CD14-positive monocyte (primary cell): ENCODE results near the gene ZWILCH. TPM values are rescaled to one million over a fixed set of nuclear protein-coding genes. Genes with fewer than 3 reads are reported as not detected.
"Not testable (repeated sequence)": the region's sequence is repeated elsewhere in the genome, so short reads cannot be mapped to it uniquely, and the experiment has no call there.

Experiments
- DNase-seq, 3 donors: peaks; one replicate each; pipeline ENCODE4 v3.0.0-alpha.2; 2011 to 2022
- H2AFZ ChIP-seq: 2 replicates; pipeline ENCODE4 v1.6.0; 2012; ENCODE audit warnings: mild to moderate bottlenecking, low read depth, low read length, inconsistent platforms; ENCODE audit not compliant: insufficient read depth, poor library complexity, severe bottlenecking
- H3K27ac ChIP-seq, 2 donors: 1 replicate in 1 of 2; 2 replicates in 1 of 2; pipeline ENCODE4 v1.5.1; 2012 to 2013; ENCODE audit warnings: low read length in 2 of 2, control low read depth in 1 of 2, inconsistent platforms in 1 of 2, low read depth in 1 of 2, mild to moderate bottlenecking in 1 of 2
- H3K27me3 ChIP-seq, 2 donors: one replicate each; pipeline versions ENCODE4 v1.6.0 to v1.6.1; 2011 to 2013; ENCODE audit warnings: low read length in 2 of 2; ENCODE audit not compliant: control insufficient read depth in 2 of 2, insufficient read depth in 2 of 2
- H3K36me3 ChIP-seq, 2 donors: replicated peaks in 1 of 2; 1 replicate in 1 of 2; 2 replicates in 1 of 2; pipeline versions ENCODE4 v1.5.1 to v1.6.1; 2012 to 2013; ENCODE audit warnings: low read length in 2 of 2, control low read depth in 1 of 2, inconsistent platforms in 1 of 2, mild to moderate bottlenecking in 1 of 2; ENCODE audit not compliant: insufficient read depth in 2 of 2, control insufficient read depth in 1 of 2
- H3K4me1 ChIP-seq, 2 donors: 1 replicate in 1 of 2; 2 replicates in 1 of 2; pipeline versions ENCODE4 v1.5.1 to v1.6.1; 2012 to 2013; ENCODE audit warnings: low read length in 2 of 2, control low read depth in 1 of 2, inconsistent platforms in 1 of 2, mild to moderate bottlenecking in 1 of 2, moderate library complexity in 1 of 2; ENCODE audit not compliant: insufficient read depth in 2 of 2, control insufficient read depth in 1 of 2
- H3K4me2 ChIP-seq: replicated peaks from 2 replicates; pipeline ENCODE3; 2012; ENCODE audit warnings: low read length, moderate library complexity, mild to moderate bottlenecking; ENCODE audit not compliant: poor library complexity, severe bottlenecking; ENCODE audit errors: extremely low read depth
- H3K4me3 ChIP-seq, 3 experiments: fragments of 200-600 bp in 1 of 3; sonication (generic) in 1 of 3; replicated peaks in 1 of 3; 1 replicate in 2 of 3; 2 replicates in 1 of 3; pipeline ENCODE4 v1.5.1; 2011 to 2013; ENCODE audit warnings: low read length in 3 of 3, mild to moderate bottlenecking in 3 of 3, control low read depth in 2 of 3, low read depth in 2 of 3, inconsistent platforms in 1 of 3, moderate library complexity in 1 of 3
- H3K79me2 ChIP-seq: 2 replicates; pipeline ENCODE4 v1.6.0; 2012; ENCODE audit warnings: mild to moderate bottlenecking, control low read depth, inconsistent platforms, low read length, moderate library complexity; ENCODE audit not compliant: insufficient read depth
- H3K9ac ChIP-seq: 2 replicates; pipeline ENCODE4 v1.6.0; 2017; ENCODE audit warnings: low read length, mild to moderate bottlenecking; ENCODE audit not compliant: insufficient read depth, poor library complexity, severe bottlenecking
- H3K9me3 ChIP-seq, 2 donors: replicated peaks in 1 of 2; 1 replicate in 1 of 2; 2 replicates in 1 of 2; pipeline versions ENCODE4 v1.5.1 to v1.6.1; 2012 to 2013; ENCODE audit warnings: low read length in 2 of 2, control low read depth in 1 of 2; ENCODE audit not compliant: control insufficient read depth in 1 of 2, insufficient read depth in 1 of 2
- H4K20me1 ChIP-seq: 2 replicates; pipeline ENCODE4 v1.6.0; 2012; ENCODE audit warnings: mild to moderate bottlenecking, low read length, control low read depth, moderate library complexity; ENCODE audit not compliant: insufficient read depth
- H3K27ac Mint-ChIP-seq, 7 donors: one replicate each; pipeline ENCODE4 v1.8.0; 2020; ENCODE audit warnings: mild to moderate bottlenecking in 7 of 7, mixed read lengths in 7 of 7, moderate library complexity in 6 of 7, inconsistent platforms in 2 of 7
- H3K27me3 Mint-ChIP-seq, 3 donors: one replicate each; pipeline ENCODE4 v1.8.0; 2021 to 2022; ENCODE audit warnings: low read depth in 3 of 3, mild to moderate bottlenecking in 3 of 3, mixed read lengths in 3 of 3, moderate library complexity in 3 of 3, inconsistent platforms in 1 of 3
- H3K36me3 Mint-ChIP-seq, 2 donors: one replicate each; pipeline ENCODE4 v1.8.0; 2020; ENCODE audit warnings: mixed read lengths in 2 of 2, inconsistent platforms in 1 of 2, mild to moderate bottlenecking in 1 of 2
- H3K4me1 Mint-ChIP-seq: one replicate; pipeline ENCODE4 v1.8.0; 2020; ENCODE audit warnings: mild to moderate bottlenecking, mixed read lengths
- H3K4me3 Mint-ChIP-seq, 2 donors: one replicate each; pipeline ENCODE4 v1.8.0; 2020; ENCODE audit warnings: mild to moderate bottlenecking in 2 of 2, mixed read lengths in 2 of 2, moderate library complexity in 1 of 2
- H3K9me3 Mint-ChIP-seq, 7 donors: one replicate each; pipeline ENCODE4 v1.8.0; 2020 to 2022; ENCODE audit warnings: mixed read lengths in 7 of 7, mild to moderate bottlenecking in 6 of 7, moderate library complexity in 6 of 7, inconsistent platforms in 2 of 7
- CTCF ChIP-seq: fragments of 200-600 bp; IDR thresholded peaks from one replicate; pipeline ENCODE4 v1.8.0; 2022; ENCODE audit warnings: antibody characterized with exemption, mild to moderate bottlenecking
- WGBS: methylation state at CpG from one replicate; pipeline ENCODE4 v1.1.5; 2013; ENCODE audit warnings: missing lambda C conversion rate; ENCODE audit not compliant: insufficient coverage; 5-methylcytosine and 5-hydroxymethylcytosine counted together
- intact Hi-C, 2 donors: fragments of 100-400 bp; cut with micrococcal nuclease; formaldehyde crosslinking; loops; one replicate each; pipeline versions ENCODE4 v1.15.0 to v1.15.1; 2023
- polyA plus RNA-seq, 3 donors: library from polyadenylated mRNA; depleted of rRNA in 1 of 3; unstranded in 2 of 3; stranded (reverse) in 1 of 3; fragments of 300-500 nt in 2 of 3; fragments of >200 nt in 1 of 3; fragmentation: Illumina TruSeq in 2 of 3; gene quantifications; 1 replicate in 2 of 3; 2 replicates in 1 of 3; pipeline ENCODE4 v1.2.3, GENCODE V29; 2012 to 2021

ZWILCH gene
- polyA plus RNA-seq, 3 donors: 1.4 to 3.1 (median 2.4) TPM

- Histone ChIP-seq H3K9me3 (no peaks in the 10 kb centered on the region), H2AFZ (no peak overlapping the region), H3K9ac (no peak overlapping the region), H3K4me2 (no peak overlapping the region), H3K27me3 (no peaks in the 10 kb centered on the region), H3K4me3 (no peak overlapping the region), H3K4me1 (no peaks in the 10 kb centered on the region), H3K79me2 (no peaks in the 10 kb centered on the region), H4K20me1 (no peaks in the 10 kb centered on the region), H3K36me3 (no peaks in the 10 kb centered on the region), H3K27ac (no peak overlapping the region)
- intact Hi-C loops: no loop called here
- Mint-ChIP-seq H3K4me3 (no peak overlapping the region), H3K27ac (no peak overlapping the region), H3K4me1 (peaks cover 6% of the 10 kb centered on the region), H3K36me3 (no peaks in the 10 kb centered on the region), H3K9me3 (no peaks in the 10 kb centered on the region), H3K27me3 (peaks cover 3 to 4% (median 3%) of the 10 kb centered on the region in 3 donors)
- DNase-seq: no peak
- TF ChIP-seq CTCF: no peak
- WGBS: 100% methylated on average over 1 of the region's 5 CpGs
These were observed 83.4 kb downstream of the ZWILCH start for GRCh38 chr15:66588537-66588936.

GRCh38 chr15:66588971-66589370 is 83.8 kb downstream of the ZWILCH start:
- intact Hi-C loops: no loop called here

GRCh38 chr15:66589429-66589828 is 84.3 kb downstream of the ZWILCH start:
- DNase-seq, H3K4me3 Mint-ChIP-seq, H2AFZ ChIP-seq, H3K4me1 Mint-ChIP-seq, H4K20me1 ChIP-seq, H3K9me3 ChIP-seq, H3K4me2 ChIP-seq, H3K36me3 Mint-ChIP-seq, H3K27me3 Mint-ChIP-seq, H3K9ac ChIP-seq, H3K27me3 ChIP-seq, H3K4me3 ChIP-seq, H3K27ac ChIP-seq, H3K9me3 Mint-ChIP-seq, intact Hi-C loops, H3K36me3 ChIP-seq, H3K79me2 ChIP-seq, H3K27ac Mint-ChIP-seq, H3K4me1 ChIP-seq: not testable (repeated sequence)
- WGBS: no CpG with 5 or more reads among the region's 6 CpGs

More at GRCh38 chr15:66588971-66589370, 83.8 kb downstream of the ZWILCH start:
- Histone ChIP-seq H4K20me1 (no peaks in the 10 kb centered on the region), H3K79me2 (no peaks in the 10 kb centered on the region), H3K27ac (no peak overlapping the region), H3K9me3 (no peaks in the 10 kb centered on the region), H3K4me2 (no peak overlapping the region), H3K27me3 (no peaks in the 10 kb centered on the region), H2AFZ (no peak overlapping the region), H3K4me1 (no peaks in the 10 kb centered on the region), H3K36me3 (no peaks in the 10 kb centered on the region), H3K9ac (no peak overlapping the region), H3K4me3 (no peak overlapping the region)
- 83% methylated on average over 3 of the region's 8 CpGs for WGBS
- H3K4me1 Mint-ChIP-seq: peaks cover 6% of the 10 kb centered on the region
- H3K27me3 Mint-ChIP-seq: peaks cover 1 to 4% (median 3%) of the 10 kb centered on the region in 3 donors
- no peaks in the 10 kb centered on the region for H3K9me3 Mint-ChIP-seq
- DNase-seq: no peak
- H3K4me3 Mint-ChIP-seq: no peak overlapping the region
- no peaks in the 10 kb centered on the region for H3K36me3 Mint-ChIP-seq
- no peak overlapping the region for H3K27ac Mint-ChIP-seq
- no peak for TF ChIP-seq CTCF
